GM21825 (cell line): Measurements from ENCODE around the gene HAUS5.
A peak's percentile ranks its signal among the peaks of the same experiment; 100 is the strongest.
"Not testable (repeated sequence)": the region's sequence is repeated elsewhere in the genome, so short reads cannot be mapped to it uniquely, and the experiment has no call there.

ENCODE experiments used
- ATAC-seq: cut with Tn5 transposase; IDR thresholded peaks from one replicate; pipeline ENCODE4 v1.9.1; 2021; ENCODE audit warnings: mild to moderate bottlenecking, moderate library complexity; ENCODE audit not compliant: unreplicated experiment

The HAUS5 gene, protein sequence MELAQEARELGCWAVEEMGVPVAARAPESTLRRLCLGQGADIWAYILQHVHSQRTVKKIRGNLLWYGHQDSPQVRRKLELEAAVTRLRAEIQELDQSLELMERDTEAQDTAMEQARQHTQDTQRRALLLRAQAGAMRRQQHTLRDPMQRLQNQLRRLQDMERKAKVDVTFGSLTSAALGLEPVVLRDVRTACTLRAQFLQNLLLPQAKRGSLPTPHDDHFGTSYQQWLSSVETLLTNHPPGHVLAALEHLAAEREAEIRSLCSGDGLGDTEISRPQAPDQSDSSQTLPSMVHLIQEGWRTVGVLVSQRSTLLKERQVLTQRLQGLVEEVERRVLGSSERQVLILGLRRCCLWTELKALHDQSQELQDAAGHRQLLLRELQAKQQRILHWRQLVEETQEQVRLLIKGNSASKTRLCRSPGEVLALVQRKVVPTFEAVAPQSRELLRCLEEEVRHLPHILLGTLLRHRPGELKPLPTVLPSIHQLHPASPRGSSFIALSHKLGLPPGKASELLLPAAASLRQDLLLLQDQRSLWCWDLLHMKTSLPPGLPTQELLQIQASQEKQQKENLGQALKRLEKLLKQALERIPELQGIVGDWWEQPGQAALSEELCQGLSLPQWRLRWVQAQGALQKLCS

DNA sequence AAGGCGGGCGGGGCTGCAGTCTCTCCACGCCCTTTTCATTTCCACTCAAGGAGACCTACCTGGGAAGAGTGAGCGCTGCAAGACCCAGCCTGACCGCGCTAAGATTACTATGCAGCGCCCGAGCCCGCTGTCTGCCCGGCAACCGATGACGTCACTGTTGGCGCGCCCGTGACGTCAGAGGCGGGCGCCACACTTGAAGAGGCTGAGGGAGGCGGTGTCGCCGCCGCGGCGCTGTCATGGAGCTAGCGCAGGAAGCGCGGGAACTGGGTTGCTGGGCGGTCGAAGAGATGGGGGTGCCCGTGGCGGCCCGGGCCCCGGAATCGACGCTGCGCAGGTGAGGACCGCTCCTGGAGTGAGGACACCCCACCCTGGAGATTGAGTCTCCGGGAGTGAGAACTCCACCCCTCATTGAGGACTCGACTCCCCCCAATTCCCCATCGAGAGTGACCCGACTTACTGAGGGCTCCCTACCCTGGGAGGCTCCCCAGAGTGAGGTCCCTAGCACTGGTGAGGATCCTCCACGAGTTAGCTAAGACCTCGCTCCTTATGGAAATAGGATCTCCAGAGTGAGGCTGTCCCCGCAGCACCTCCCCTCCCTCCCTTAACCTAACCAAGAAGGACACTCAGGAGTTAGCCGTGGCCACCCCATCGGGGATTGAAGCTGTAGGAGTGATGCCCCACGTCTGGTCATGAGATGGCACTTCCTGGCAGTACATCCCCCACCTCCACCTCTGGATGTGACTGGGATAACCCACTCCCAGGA, at the start of gene HAUS5:
Gene HAUS5 (plus strand): TSS at position 177 of the 763 bp plus-strand sequence. CDS start 60 bp downstream, at position 237.
- ATAC-seq, result peak; percentile 73

DNA sequence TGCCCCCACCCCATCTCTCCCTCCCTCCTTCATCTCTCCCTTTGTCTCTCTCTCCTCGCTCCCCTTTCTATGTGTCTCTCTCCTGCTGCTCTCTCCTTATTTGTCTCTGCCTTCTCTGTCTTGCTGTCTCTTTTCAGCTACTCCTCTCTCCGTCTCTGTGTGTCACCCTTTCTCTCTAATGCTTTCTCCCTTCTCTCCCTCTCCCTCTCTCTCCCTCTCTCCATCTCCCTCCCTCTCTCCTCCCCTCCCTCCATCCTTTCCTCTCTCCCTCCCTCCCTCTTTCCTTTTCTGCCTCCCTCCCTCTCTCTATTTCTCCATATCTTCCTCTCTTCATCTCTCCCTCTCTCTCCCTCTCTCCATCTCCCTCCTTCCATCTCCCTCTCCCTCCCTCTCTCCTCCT, 49.8 kb upstream of the HAUS5 start:
- no peak for ATAC-seq

DNA sequence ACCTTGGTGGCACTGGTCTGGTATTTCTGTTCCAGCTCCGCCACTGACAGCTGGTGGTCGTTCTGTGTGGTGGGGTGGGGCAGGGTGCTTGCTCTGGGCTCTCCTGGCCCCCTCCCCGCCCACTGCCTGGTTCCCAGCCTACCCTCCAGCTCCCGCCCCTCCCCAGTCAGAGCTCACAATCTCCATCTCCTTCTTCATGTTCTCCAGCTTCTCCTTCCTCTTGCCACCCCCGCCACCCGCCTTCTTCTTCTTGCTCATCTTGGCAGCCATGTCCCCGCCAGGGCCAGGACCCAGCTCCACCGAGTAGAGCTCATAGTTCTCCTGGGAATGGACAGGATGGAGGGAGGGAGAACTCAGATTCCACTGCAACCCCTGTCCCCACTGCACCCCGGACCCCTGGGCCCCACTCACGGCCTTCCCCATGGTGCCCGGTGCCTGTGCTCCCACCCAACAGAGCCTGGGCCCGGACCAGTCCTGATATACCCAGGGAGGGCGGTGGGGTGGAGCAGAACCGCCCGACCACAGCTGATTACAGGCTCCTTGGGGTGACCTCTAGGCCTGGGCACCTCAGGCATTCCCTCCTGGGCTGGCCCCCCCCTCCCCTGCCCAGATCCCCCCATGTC, 49.2 kb upstream of the HAUS5 start, which contains the start of gene ATP4A:
Gene ATP4A (minus strand): TSS at position 452 of the 623 bp plus-strand sequence. CDS start 29 bp downstream, at position 423.
- no peak for ATAC-seq

DNA sequence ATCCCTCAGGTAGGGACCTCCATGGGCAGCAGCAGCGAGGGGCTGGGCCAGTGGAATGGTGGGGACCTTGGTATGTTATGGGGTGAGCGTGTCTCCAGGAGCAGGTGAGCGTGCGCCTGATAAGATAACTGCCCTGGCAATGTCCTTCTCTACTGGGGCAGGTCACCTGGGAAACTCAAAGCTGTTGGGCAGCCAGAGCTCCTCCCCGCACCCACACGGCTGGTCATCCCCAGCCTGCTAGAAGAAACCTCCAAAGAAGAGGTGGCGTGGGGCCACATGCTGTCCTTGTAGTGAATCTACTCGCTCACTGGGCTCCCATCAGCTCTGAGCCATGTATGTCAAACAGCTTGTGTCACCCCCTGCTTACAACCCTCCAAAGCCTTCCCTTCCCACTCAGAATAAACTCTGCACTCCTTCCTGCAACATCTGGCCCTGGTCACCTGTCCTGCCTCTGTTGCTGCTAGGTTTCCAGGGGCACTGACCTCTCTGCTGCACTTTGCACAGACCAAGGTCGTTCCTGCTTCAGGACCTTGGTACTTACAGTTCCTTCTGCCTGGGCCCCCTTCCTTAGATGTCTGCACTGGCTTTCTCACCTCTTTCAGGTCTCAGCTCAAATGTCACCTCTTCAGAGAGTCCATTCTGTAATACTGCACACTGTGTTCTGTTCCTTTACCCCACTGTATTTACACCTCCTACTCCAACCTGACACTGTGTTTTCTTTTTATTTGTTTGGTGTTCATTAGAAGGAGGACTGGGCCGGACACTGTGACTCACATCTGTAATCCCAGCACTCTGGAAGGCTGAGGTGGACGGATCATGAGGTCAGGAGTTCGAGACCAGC, 47.3 kb upstream of the HAUS5 start:
- no peak for ATAC-seq

DNA sequence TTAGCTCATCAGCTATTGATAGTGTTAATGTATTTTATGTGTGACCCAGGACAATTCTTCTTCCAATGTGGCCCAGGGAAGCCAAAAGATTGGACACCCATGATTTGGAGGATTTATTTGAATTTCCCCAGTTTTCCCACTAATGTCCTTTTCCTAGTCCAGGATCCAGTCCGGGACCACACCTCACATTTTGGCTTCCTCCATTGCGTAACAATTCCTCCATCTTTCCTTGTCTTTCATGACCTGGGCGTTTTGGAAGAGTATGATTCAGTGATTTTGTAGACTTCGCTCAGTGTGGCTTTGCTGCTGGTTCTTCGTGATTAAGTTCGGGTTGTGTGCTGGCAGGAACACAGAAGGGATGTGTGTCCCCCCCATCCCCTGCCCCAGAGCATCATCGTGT, 45.8 kb upstream of the HAUS5 start:
- no peak for ATAC-seq

DNA sequence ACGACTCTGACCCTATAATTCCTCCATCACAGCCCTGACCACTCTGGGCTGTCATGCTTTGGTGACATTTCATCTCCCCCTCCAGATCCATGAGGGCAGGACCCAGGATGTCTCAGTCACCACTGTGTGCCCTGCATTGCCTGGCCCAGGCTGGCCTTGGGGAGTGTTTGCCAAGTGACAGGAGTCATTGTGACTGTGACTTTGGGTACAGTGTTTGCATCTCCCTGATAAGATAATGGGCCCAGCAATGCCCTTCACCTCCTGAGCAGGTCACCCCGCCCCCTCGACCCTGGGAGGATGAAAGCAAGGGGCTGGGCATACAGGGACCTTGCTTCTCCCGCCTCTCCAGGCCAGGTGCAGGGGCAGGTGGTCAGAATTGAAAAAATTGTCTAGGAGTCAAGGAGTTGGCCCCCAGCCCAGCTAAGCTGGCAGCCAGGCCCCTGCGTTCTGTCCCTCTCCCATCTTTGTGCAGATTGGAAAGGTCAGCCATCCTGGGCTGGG, 43.2 kb upstream of the HAUS5 start:
- no peak for ATAC-seq

DNA sequence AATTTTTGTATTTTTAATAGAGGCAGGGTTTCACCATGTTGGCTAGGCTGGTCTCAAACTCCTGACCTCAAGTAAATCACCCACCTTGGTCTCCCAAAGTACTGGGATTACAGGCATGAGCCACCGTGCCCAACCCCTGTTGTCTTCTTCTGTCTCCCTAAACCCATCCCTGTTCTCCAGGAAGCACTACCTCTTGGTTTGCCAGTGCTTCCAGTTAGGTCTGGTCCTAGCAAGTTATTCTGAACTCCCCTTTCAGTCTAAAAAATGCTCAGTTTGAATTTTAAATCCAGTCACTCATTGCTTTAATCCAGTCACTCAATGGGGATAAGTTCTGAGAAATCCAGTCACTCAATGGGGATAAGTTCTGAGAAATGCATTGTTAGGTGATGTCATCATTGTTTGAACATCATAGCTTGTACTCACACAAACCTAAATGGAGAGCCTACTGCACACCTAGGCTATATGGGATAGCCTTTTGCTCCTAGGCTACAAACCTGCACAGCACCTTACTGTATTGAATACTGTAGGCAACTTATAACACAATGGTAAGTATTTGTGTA, 41.0 kb upstream of the HAUS5 start:
- ATAC-seq, result no peak

DNA sequence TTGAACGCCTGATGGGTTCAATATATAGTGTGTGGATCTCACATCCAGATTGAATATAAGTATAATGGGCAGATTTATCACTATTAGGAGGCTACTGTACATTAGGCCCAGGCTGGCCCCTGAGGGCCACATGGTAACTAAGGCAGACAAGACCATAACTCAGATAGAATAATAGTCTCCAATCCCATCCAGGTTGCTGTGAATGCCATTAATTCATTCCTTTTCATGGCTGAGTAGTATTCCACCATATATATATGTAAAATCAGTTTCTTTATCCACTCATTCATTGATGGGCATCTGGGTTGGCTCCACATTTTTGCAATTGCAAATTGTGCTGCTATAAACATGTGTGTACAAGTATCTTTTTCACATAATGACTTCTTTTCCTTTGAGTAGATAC, 34.6 kb upstream of the HAUS5 start:
- ATAC-seq, result no peak

DNA sequence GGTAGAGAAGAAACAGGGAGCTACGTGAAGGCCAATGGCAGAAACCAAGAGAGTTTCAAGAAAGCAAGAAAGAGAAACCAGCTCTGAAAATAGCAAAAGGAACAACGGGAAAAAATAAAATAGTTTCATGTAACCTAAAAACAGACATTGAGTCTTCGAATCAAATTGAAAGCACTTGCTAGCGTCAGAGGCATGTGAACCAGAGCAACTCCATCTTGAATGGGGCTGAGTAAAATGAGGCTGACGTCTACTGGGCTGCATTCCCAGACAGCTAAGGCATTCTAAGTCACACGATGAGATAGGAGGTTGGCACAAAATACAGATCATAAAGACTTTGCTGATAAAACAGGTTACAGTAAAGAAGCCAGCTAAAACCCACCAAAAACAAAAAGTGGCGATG, 33.8 kb upstream of the HAUS5 start:
- no peak for ATAC-seq

DNA sequence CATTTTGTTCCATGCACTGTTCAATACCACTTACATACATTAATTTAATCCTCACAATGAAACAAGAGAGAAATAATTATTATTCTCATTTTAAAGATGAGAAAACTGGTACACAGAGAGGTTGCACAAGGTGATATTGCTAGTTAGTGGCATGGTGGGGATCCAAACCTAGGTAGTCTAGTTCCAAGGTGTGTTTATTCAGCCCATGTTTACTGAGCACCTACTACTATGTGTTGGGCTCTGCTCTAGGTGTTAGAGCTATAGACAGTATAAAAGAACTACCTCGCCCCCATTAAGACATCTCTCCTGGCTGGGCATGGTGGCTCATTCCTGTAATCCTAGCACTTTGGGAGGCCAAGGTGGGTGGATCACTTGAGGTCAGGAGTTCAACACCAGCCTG, 29.8 kb upstream of the HAUS5 start:
- no peak for ATAC-seq

DNA sequence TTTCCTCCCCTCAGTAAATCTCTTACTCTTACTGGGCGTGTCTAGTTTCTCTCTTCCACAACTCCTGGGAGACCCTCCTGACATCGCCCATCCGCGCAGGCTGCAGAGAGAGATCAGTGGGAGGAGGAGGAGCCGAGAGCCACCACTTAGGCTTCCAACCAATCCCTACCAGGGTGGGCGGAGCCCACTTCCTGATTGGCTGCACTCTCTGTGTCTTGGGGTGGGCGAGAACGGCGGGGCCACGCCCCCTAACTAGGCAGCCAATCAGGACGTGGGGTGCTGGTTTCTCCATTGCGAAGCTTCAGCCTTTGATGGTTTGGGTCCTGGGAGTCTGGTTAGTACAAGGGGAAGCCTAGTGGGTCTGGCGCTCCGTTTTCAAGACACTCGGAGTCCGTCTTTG, 26.7 kb upstream of the HAUS5 start, which contains the start of gene PMIS2:
Gene PMIS2 (plus strand): TSS at position 326 of the 400 bp plus-strand sequence. CDS start 87 bp downstream, outside the sequence.
- ATAC-seq, result no peak

DNA sequence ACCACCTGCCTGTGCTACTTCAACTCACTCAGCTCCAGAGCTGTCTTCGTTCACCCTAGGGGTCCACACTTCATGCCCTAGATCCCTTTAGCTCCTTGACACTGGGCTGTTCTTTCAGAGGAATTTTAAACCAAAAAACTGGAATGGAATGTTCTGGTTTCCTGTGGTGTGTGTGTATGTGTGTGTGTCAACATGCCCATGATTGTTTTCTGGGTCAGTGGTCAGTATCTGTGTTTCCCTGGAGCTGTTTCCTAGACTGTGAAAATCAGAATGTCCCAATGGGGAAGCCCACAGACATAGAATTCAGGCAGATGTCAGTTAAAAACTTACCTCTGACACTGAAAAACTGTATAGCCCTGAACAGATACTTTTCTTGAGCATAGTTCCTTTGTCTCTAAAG, 25.2 kb upstream of the HAUS5 start:
- ATAC-seq, result no peak

DNA sequence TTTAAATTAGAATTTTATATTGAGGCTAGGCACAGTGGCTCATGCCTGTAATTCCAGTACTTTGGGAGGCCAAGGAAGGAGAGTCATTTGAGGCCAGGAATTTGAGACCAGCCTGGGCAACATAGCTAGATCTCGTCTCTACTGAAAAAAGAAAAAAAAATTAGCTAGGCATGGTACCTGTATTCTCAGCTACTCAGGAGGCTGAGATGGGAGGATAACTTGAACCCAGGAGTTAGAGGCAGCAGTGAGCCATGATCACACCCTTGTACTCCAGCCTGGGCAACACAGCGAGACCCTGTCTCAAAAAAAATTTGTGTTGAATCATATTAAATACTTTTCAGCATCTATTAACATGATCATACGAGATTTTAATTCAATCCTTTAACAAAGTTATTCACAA, 21.7 kb upstream of the HAUS5 start:
- no peak for ATAC-seq

DNA sequence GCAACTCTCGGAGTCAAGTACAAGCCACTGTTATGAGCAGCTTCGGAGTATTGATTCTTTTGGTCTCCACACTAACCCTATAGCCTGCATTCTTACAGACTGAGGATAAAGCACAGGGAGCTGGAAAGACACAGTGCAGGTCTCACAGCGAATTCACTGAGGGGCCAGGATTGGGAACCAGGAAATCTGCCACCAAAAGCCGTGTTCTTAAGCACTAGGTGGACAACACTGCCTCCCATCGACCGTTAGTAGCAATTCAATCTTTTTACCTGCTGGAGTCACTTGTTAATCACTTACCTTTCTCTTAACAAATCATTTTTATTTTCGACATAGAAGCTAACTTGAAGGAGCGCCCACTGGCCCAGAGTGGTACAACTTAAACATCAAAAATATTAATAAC, 20.3 kb upstream of the HAUS5 start:
- no peak for ATAC-seq

DNA sequence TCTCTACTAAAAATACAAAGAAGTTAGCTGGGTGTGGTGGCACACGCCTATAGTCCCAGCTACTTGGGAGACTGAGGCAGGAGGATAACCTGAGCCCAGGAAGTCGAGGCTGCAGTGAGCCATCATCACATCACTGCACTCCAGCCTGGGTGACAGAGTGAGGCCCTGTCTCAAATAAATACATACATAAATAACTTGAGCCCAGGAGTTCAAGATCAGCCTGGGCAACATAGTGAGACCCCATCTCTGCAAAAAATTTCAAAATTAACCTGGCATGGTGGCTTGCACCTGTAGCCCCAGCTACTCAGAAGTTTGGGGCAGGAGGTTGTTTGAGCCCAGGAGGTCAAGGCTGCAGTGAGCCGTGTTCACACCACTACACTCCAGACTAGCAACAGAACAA, 17.5 kb upstream of the HAUS5 start:
- not testable (repeated sequence) for ATAC-seq

DNA sequence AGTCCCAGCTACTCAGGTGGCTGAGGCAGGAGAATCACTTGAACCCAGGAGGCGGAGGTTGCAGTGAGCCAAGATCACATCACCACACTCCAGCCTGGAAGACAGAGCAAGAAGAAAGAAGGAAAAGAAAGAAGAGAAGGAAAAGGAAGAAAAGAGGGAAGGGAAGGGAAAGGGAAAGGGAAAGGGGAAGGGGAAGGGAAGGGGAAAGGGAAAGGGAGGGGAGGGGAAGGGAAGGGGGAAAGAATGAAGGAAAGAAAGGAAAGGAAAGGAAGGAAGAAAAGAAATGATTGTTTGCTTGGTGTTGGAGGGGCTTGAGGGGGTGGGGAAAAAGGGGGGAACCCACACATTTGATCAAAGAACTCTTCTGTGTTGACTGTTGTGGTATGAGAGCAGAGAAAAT, 16.6 kb upstream of the HAUS5 start:
- no peak for ATAC-seq

DNA sequence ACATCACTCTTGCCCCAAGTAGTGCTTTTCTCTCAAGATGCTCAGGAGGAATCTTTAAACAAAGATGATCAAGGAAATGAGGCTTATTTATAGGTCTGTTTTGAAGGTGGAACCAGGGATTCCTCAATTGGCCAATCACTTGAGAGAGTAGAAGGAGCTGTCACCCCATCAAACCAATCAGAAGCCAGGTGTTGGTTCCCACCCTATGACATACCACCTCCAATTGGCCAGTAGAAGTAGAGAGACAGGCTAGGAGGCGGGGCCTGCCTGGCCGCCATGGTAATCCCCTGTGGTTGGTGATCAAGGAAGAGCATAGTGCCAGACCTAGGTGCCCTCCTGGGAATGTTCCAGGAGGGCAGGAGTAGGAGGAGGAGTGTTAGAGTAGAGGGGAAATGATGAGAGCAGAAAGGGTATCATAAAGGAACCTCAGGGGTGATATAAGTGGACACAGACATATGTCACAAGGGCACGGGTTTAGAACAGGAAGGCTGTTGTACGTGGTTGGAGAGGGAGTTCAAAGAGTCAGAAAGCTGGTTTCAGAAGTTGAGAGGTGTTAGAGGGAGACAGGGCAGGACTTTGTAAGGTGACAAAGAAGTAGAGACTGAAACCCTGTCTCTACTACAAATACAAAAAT, 16.1 kb upstream of the HAUS5 start:
- ATAC-seq, result peak; percentile 72

DNA sequence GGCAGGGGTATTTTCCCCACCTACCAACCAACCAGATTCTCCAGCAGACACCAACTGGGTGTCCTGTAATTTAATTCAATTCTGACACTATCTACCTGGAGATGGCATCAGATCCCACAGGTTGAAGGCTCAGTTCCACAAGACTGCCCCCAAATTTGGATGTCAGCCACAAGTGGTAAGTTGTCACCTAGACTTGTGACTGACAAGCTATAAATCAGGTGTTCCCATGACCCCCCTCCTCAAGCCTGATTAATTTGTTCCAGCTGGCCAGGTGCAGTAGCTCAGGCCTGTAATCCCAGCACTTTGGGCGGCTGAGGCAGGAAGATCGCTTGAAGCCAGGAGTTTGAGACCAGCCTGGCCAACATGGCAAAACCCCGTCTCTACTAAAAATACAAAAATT, 10.6 kb upstream of the HAUS5 start:
- no peak for ATAC-seq

DNA sequence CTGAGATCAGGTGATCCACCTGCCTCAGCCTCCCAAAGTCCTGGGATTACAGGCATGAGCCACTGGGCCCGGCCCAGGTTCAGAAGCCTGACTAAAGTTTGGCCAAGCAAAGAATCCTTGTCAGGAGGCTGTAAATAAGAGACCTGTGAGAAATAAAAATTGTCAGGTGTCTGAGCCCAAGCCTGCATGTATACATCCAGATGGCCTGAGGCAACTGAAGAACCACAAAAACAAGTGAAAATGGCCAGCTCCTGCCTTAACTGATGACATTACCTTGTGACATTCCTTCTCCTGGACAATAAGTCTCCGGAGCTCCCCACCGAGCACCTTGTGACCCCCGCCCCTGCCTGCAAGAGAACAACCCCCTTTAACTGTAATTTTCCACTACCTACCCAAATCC, 8.1 kb upstream of the HAUS5 start:
- ATAC-seq, result not testable (repeated sequence)
